Uterus (tissue), 4 donors: ENCODE results near the gene FANCL. TPM values are rescaled to one million over a fixed set of nuclear protein-coding genes. Genes with fewer than 3 reads are reported as not detected.
"Not testable (repeated sequence)": the region's sequence is repeated elsewhere in the genome, so short reads cannot be mapped to it uniquely, and the experiment has no call there.

ENCODE experiments used
- DNase-seq, 2 donors: peaks; one replicate each; pipeline ENCODE4 v3.0.0-alpha.2; 2019 to 2020
- H3K27ac ChIP-seq, 2 donors: fragments of 200-600 bp; sonication (generic); 1 replicate in 1 of 2; 2 replicates in 1 of 2; pipeline ENCODE4 v1.5.1; 2016 to 2018
- H3K27me3 ChIP-seq, 2 donors: fragments of 200-600 bp; sonication (generic); one replicate each; pipeline ENCODE4 v1.5.1; 2018 to 2019; ENCODE audit warnings: control low read depth in 1 of 2
- H3K36me3 ChIP-seq, 2 donors: fragments of 200-600 bp; sonication (generic); one replicate each; pipeline ENCODE4 v1.5.1; 2019; ENCODE audit warnings: control low read depth in 1 of 2
- H3K4me1 ChIP-seq, 2 donors: fragments of 200-600 bp; sonication (generic); one replicate each; pipeline ENCODE4 v1.5.1; 2018 to 2019; ENCODE audit warnings: control low read depth in 1 of 2
- H3K4me3 ChIP-seq, 2 donors: fragments of 200-600 bp; sonication (generic); 1 replicate in 1 of 2; 2 replicates in 1 of 2; pipeline ENCODE4 v1.5.1; 2018 to 2019; ENCODE audit warnings: mild to moderate bottlenecking in 1 of 2
- H3K9me3 ChIP-seq, 2 donors: fragments of 200-600 bp; sonication (generic); one replicate each; pipeline ENCODE4 v1.5.1; 2019; ENCODE audit warnings: control low read depth in 1 of 2
- CTCF ChIP-seq, 4 experiments: fragments of 200-600 bp in 2 of 4; fragments of 450-650 bp in 2 of 4; sonication (generic) in 2 of 4; IDR thresholded peaks; one replicate each; pipeline ENCODE4 v1.5.1; 2016 to 2019; ENCODE audit warnings: antibody characterized with exemption in 4 of 4, mild to moderate bottlenecking in 2 of 4, moderate library complexity in 1 of 4
- POLR2A ChIP-seq, 2 donors: fragments of 450-650 bp; IDR thresholded peaks; one replicate each; pipeline ENCODE4 v1.6.1; 2016; ENCODE audit warnings: antibody characterized with exemption in 2 of 2, mild to moderate bottlenecking in 1 of 2, moderate library complexity in 1 of 2
- intact Hi-C: fragments of 100-400 bp; cut with DNase I; formaldehyde crosslinking; loops from one replicate; pipeline ENCODE4 v1.15.1; 2023; ENCODE audit warnings: low total_unique reads
- total RNA-seq, 4 donors: library from RNA; depleted of rRNA in 3 of 4; stranded (reverse); fragments of >200 nt in 3 of 4; gene quantifications; one replicate each; pipeline versions ENCODE4 v1.1.0 to v1.2.4, GENCODE V29; 2014 to 2023
- donor health status: DM: yes; HTN: yes; CAD: no.

The FANCL gene
- total RNA-seq, 4 donors from 2014 or later = 69.8 to 302 (median 96.4) TPM

DNA sequence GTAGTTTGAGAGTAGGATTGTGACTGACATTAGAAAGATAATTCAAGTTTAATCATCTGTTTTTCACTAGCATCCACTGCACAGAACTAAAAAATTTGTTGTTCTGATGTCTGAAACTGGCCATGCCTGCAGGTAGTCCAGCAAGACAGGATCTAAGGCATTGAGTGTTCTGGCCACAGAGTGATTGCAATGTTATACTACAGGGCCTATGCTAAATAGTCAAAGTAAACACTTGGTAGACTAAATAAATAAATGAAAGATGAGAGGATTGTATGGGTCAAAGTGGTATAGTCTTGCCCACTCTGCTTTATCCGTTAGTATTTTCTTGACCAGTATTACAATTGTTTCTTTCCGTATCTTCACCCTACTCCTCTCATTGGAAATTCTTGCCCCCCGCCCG is 27.6 kb upstream of the FANCL start:
- no peak overlapping the region for H3K27ac ChIP-seq
- H3K27me3 ChIP-seq = no peaks in the 10 kb centered on the region
- no peaks in the 10 kb centered on the region for H3K9me3 ChIP-seq
- H3K4me3 ChIP-seq = no peak overlapping the region
- H3K4me1 ChIP-seq = no peaks in the 10 kb centered on the region
- intact Hi-C loops = no loop called here
- DNase-seq = no peak
- TF ChIP-seq POLR2A (IDR thresholded peaks at IDR 0.05) = no peak
- no peak for TF ChIP-seq CTCF (IDR thresholded peaks at IDR 0.05)
- no peaks in the 10 kb centered on the region for H3K36me3 ChIP-seq

DNA sequence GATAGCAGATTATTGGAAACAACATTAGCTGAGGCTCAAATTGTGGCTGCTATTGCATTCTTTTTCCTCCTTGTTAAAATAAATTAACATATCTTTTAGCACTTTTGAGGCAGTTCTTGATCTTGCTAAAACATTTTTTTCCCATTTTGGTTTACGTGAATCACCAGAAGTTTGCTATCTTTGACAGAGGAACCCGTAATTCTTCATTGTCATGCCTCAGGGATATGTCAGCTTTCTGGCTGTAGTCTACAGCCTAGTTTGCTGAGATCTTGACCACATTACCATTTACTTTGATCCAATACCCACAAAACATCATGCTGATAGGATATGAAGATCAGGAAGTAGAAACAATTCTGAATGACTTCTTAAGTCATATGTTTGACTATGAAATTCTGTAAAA is 25.1 kb upstream of the FANCL start:
- DNase-seq = no peak
- intact Hi-C loops = no loop called here
- no peak overlapping the region for H3K4me3 ChIP-seq
- no peak for TF ChIP-seq CTCF (IDR thresholded peaks at IDR 0.05)
- TF ChIP-seq POLR2A (IDR thresholded peaks at IDR 0.05) = no peak
- H3K27me3 ChIP-seq = no peaks in the 10 kb centered on the region
- no peaks in the 10 kb centered on the region for H3K9me3 ChIP-seq
- H3K4me1 ChIP-seq = no peaks in the 10 kb centered on the region
- no peaks in the 10 kb centered on the region for H3K36me3 ChIP-seq
- no peak overlapping the region for H3K27ac ChIP-seq

DNA sequence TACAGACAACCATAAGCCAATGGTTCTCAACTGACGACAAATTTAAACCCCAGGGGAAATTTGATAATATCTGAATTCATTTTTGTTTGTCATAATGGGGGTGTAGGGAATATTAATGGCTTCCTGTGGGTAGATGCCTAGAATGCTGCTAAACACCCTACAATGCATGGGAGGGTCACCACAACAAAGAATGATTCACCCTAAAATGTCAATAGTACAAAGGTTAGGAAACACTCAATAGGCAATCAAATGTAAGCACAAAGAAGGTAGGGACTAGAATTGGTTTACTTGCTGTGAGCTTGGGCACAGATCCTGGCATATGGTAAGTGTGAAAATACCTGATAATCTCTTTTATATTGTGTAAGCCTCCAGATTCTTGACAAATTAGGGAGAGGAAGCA is 20.1 kb upstream of the FANCL start:
- intact Hi-C loops = no loop called here
- H3K9me3 ChIP-seq = no peaks in the 10 kb centered on the region
- H3K4me1 ChIP-seq = no peaks in the 10 kb centered on the region
- no peak for DNase-seq
- no peak overlapping the region for H3K27ac ChIP-seq
- H3K36me3 ChIP-seq = no peaks in the 10 kb centered on the region
- no peak for TF ChIP-seq CTCF (IDR thresholded peaks at IDR 0.05)
- no peak for TF ChIP-seq POLR2A (IDR thresholded peaks at IDR 0.05)
- no peak overlapping the region for H3K4me3 ChIP-seq
- no peaks in the 10 kb centered on the region for H3K27me3 ChIP-seq

GRCh38 chr2:58258456-58258855 is 17.3 kb upstream of the FANCL start:
- H3K4me1 ChIP-seq, H3K27me3 ChIP-seq, H3K9me3 ChIP-seq, DNase-seq, H3K4me3 ChIP-seq, H3K27ac ChIP-seq, intact Hi-C loops, H3K36me3 ChIP-seq: not testable (repeated sequence)

DNA sequence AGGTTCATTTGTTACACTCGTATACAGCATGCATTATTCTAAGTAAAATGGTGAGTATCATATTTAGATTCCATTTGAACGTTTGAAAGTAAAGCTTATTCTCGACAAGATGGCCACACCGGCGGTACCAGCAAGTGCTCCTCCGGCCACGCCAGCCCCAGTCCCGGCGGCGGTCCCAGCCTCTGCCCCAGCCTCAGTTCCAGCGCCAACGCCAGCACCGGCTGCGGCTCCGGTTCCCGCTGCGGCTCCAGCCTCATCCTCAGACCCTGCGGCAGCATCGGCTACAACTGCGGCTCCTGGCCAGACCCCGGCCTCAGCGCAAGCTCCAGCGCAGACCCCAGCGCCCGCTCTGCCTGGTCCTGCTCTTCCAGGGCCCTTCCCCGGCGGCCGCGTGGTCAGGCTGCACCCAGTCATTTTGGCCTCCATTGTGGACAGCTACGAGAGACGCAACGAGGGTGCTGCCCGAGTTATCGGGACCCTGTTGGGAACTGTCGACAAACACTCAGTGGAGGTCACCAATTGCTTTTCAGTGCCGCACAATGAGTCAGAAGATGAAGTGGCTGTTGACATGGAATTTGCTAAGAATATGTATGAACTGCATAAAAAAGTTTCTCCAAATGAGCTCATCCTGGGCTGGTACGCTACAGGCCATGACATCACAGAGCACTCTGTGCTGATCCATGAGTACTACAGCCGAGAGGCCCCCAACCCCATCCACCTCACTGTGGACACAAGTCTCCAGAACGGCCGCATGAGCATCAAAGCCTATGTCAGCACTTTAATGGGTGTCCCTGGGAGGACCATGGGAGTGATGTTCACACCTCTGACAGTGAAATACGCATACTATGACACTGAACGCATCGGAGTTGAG is 10.4 kb upstream of the FANCL start:
- H3K9me3 ChIP-seq, H3K27me3 ChIP-seq, H3K4me3 ChIP-seq, intact Hi-C loops, H3K27ac ChIP-seq, H3K36me3 ChIP-seq, DNase-seq, H3K4me1 ChIP-seq: not testable (repeated sequence)

- intact Hi-C loops = no loop called here
- peak overlapping the region; percentile 71 to 98 for H3K4me3 ChIP-seq
- no peaks in the 10 kb centered on the region for H3K27me3 ChIP-seq
- no peaks in the 10 kb centered on the region for H3K36me3 ChIP-seq
- DNase-seq = no peak
- H3K27ac ChIP-seq = peak overlapping the region; percentile 83 to 97
- no peaks in the 10 kb centered on the region for H3K9me3 ChIP-seq
- TF ChIP-seq CTCF (IDR thresholded peaks at IDR 0.05) (no peak), POLR2A (IDR thresholded peaks at IDR 0.05) (no peak)
- H3K4me1 ChIP-seq = peaks cover 0 to 6% of the 10 kb centered on the region in 2 donors
These were observed 380 bp upstream of the FANCL start for GRCh38 chr2:58241546-58241864.
